Endothelial cell of hepatic sinusoid (primary cell): ENCODE data around the gene PAPOLB.

ENCODE experiments used
- in situ Hi-C: cut with HindIII; loops from 2 replicates; pipeline ENCODE4 v1.10.0; 2017; ENCODE audit warnings: low sequenced_read_pairs

PAPOLB gene

GRCh38 chr7:4845740-4846142 lies 16.1 kb downstream of the PAPOLB start:
- in situ Hi-C loops: no loop called here

DNA sequence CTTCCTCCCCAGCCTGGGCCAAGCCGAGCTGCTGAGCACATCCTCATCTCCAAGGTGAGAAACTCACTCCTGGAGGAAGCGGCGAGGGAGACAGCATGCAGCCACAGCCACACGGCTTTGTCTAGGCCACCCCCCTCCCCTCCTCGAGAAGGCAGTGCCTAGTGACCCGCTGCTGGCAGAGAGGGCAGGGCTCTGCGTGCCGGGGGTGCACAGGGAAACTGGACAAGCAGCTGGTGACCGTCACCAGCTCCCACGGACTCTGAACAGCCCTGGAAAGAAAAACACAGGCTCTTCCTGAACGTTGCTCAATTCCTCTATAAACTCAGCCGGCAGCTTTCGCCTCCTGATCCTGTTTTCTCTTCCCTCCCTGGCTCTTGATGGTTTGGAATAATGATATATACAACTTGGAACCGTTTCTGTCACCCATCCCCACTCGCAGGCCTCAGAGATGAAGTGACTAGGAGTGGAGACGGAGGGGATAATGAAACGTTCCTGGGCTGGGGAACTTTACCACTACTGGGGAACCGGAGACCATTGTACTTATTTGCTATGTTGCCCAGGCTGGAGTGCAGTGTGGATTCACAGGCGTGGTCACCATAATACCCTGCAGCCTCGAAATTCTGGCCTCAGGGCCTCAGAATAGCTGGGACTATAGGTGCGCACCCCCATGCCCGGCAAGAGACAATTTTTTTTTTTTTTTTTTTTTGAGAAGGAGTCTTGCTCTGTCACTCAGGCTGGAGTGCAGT lies 19.3 kb downstream of the PAPOLB start:
- in situ Hi-C loops: no loop called here

DNA sequence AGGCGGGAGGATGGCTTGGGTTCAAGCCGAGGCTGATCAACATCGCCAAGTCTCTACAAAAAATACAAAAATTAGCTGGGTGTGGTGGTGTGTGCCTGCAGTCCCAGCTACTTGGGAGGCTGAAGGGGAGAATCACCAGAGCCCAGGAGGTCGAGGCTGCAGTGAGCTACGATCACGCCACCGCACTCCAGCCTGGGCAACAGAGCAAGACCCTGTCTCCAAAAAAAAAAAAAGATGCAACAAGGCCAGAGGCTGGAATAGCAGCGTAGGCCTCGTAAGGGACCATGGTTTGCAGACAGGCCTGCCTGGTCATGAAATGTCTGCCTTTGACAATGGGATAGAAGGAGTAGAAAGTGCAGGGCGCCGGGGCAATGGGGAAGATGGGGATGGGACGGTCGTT lies 20.0 kb downstream of the PAPOLB start:
- in situ Hi-C loops: no loop called here

DNA sequence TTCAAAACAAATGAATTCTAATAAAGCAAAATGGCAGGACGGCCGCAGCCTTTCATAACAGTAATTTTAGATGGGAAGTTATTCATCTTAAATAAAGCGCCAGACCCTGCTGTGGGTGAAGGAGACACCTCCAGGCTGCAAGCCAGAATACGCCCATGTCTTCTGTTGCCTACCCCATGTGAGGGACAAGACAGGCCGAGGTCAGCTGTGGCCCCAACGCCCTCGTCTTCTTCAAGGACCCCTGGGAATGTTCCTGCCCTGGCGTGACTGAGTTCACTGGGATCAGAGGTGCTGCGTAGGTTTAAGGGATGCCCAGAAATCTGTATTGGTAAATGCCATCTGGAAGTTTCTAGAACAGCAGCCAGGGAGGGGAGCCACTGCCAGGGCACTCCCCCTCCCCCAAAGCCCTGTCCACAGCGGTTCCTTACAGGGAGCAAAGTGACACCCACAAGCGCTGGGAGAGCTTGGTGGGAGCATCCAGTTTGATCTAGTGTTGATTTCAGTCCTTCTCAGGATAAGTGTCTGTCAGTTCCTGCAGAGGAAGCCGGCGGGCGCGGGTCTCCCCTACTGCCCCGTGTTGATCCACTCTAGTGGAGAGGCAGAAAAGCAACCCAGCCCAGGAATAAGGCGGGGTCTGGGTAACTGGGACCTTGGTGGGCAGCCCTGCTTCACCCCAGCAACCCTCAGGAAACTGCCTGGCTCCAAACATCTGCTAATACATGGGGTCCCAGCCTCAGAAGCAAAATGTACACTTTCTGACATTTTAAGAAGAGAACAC lies 20.6 kb downstream of the PAPOLB start:
- in situ Hi-C loops: no loop called here

- in situ Hi-C loops: no loop called here
Measured at GRCh38 chr7:4840079-4840501, 21.7 kb downstream of the PAPOLB start.

GRCh38 chr7:4838626-4839334 lies 23.1 kb downstream of the PAPOLB start:
- in situ Hi-C loops: no loop called here

DNA sequence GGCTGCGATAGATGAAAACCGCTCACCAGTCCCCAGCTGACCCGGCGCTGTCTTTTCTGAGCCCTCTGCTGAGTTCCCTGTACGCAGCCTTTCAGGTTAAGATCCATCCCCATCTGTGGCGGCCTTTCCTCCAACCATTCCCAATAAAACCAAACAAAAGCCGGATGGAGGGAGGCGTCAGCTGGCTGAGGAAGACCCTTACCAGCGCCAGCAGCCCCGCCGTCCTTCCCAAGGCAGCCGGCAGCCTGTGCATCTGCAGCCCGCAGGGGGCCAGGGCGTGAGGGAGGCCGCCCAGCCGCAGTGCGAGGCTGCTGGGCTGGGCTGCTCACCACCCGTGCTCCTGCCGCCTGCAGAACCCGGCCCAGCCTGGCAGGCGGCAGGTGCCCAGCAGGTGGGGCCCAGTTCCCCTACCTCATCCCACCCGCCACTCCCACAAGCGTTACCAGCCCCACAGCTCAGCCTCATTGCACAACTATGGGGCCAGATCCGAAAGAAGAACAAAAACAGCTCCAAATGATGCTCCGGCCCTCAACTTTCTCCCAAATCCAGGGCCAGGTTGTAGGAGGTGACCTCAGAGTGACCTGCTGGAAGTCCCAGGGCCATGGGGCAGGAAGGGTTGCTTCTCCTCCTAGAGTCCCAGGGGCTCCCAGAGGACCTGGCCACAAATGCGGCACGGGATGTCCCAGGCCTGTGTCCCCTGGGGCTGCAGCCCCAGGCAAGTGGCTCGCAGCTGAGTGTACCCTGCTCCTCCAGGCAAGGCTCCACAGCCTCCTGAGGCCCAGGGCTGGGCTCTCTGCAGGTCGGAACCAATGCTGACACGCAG lies 23.8 kb downstream of the PAPOLB start:
- in situ Hi-C loops: no loop called here

- in situ Hi-C loops: no loop called here
Measured at GRCh38 chr7:4837041-4837802, 24.6 kb downstream of the PAPOLB start.

- in situ Hi-C loops: no loop called here
Measured at GRCh38 chr7:4836206-4836661, 25.6 kb downstream of the PAPOLB start.

DNA sequence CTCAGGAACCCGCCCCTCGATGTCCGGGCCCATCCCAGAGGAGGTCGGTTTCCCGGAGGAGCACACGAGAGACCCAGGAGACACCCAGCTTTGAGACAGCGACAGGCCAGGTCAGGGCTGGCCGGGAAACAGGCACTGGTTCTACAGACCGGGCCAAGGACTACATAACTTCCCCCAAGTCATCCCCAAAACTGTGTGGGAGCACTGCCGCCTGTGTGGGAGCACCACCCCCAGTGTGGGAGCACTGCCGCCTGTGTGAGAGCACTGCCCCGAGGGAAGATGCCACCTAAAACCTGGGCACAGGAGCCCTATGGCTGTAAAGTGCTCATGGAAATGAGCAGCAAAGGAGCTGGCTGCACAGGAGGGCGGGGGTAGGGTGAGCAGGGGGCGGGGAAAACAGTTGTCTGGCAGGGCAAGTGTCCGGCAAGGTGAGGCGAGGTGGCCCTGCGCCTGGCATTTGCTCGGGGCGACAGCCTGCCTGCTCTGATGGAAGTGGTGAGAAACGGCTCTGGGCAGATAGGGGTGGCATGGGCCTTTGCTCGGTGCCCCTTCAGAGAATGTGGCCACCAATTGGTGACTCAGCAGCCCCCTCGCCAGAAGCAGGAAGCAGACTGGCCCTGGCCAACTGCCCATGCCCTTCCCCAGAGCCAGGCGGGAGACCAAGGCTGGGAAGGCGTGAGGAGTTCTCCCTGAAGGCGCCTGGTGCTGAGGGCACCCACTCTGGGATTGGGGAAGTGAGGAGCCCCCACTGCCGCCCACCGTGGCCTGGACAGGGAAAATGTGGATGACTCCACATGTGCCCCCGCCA lies 26.2 kb downstream of the PAPOLB start:
- in situ Hi-C loops: no loop called here

DNA sequence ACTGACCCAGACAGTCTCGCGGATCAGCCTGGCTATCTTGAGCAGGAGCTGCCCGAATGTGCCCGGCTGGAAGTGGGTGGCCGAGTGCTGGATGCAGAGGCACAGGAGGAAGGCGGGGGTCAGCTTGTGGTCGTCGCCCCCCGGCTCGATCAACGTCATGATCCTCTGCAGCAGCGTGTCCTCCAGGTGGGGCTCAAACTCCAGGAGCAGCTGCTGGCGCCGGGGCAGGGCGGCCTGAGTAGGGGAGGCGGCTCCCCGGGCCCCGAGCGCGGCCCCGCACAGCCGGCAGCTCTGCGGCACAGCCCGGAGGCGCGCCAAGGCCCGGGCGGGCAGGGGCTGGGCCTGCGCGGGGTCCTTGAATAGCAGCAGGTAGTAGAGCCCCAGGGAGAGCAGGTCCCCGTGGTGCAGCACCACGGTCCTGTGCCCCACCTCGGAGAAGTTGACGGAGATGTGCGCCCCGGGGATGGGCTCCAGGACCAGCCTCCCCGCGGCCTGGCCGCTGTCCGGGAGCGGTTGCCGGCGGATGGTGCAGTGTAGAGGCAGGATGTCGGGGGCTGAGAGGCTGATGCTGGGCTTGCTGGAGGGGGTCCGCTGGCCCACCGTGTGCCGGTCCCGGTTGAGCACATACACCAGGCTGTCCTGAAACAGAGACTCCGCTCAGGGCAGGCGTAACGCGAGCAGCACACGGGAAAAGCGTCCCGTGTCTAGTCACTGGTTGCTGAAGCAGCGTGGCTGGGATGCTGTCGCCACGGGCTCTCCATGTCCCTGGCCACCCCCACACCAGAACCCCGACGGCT lies 27.0 kb downstream of the PAPOLB start:
- in situ Hi-C loops: no loop called here

DNA sequence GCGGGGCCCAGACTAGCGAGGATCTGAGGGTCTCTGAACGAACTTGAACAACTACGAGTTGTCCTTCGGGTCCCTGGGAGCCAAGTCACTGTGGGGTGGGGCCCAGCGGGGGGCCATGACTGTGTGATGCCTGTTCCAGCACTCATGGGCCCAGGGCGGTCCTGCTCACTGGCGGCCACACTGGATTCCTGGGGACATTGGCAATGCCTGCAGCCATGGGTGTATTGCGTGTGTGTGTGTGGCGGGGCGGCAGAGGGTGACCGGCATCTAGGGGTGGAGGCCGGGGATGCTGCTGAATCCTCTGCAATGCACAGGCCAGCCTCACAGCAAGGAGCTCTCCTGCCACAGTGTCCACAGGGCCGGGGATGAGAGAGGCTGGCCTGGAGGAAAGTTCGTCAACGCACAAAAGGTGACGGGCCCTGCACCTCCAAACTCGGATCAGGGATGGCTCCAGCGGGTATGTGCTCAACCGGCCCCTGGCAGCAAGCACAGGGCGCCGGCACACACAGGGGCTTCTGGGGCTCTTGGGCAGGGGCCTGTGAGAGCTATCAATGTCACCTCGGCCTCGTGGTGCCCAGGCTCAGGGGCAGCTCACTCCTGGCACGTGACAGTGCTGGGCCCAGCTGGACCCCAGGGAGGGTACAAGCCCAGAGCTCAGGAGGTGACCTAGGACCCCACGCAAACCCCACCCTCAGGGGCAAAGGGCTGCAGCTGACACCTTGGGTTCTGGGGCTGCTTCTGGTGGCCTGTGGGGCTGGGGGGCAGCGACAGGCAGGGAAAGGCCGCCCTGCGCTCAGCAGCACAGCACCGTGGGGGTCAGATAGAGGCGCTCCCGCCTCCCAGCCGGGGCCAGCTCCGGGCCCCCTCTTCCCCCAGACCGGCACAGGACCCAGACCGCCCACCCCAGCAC lies 27.9 kb downstream of the PAPOLB start:
- in situ Hi-C loops: no loop called here

DNA sequence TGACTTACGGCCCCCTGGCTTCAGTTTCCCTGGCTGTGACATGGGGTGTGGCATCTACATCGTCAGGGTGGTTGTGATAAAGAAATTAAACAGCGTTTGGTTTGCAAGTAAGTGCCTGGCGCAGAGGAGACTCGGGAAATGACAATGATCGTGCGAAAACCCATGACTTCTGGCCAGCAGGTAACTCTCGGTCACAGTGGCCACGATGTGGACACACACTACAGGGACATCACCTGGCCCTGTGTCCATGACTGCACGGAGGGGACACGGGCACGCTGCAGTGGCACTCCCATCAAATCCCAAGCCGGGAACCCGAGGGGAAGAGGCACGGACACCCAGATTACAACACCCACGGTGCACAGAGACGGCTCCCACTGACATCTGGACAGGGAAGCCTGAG lies 28.7 kb downstream of the PAPOLB start:
- in situ Hi-C loops: no loop called here

- in situ Hi-C loops: no loop called here
Measured at GRCh38 chr7:4832711-4833110, 29.1 kb downstream of the PAPOLB start.

GRCh38 chr7:4831723-4832495 lies 29.9 kb downstream of the PAPOLB start:
- in situ Hi-C loops: no loop called here

DNA sequence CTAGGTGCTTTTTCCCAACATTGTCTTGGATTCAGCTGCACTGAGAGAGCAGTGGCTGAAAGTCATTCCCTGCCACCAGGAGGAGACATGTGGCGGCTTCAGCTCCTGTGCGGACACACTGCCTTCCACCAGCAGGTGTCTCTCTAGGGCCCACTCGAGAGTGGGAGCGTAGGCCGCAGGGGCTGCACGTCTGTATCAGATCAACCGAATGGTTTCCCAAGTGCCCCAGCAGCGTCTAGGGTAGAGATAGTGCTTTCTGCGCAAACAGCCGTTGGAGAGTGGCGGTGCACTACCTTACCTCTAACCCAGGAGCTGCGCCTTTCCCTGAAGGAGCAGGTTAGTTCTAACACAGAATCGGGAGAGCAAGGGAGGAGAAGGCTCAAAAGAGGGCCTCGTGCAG lies 31.7 kb downstream of the PAPOLB start:
- in situ Hi-C loops: no loop called here
